ENCODE results near the gene SURF2.
"Not testable (repeated sequence)": the region's sequence is repeated elsewhere in the genome, so short reads cannot be mapped to it uniquely, and the experiment has no call there.

SURF2 gene

DNA sequence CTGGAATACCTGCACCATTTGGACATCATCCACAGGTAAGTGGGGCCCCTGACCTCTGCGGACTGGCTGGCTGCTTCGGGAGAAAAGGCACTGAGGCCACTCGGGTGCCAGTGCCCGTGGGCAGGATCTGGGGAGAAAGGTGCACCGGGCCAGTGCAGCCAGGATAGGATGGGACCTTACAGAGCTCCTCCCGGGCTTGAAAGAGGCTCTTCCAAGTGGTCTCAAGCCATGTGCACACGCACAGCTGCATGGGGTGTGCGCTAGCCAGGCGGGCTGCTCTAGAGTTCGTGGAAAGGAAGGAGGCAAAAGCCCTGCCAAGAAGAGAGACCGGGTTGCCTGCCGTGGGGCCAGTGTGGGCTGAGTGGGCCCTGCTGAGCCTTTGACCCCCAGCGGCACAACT lies 33.2 kb downstream of the SURF2 start:
- FAIRE-seq (no peak), DNase-seq (ENCODE audit: insufficient read length, low spot score) (no peak)
- TF ChIP-seq PAX5 (IDR thresholded peaks at IDR 0.05; ENCODE audit: insufficient read depth, low read length, severe bottlenecking) (no peak), POLR2AphosphoS5 (IDR thresholded peaks at IDR 0.05; ENCODE audit: low read depth, low read length) (no peak), POLR2A (IDR thresholded peaks at IDR 0.05; ENCODE audit: low read depth, low read length) (no peak), TAF1 (IDR thresholded peaks at IDR 0.05; ENCODE audit: low read depth, low read length) (no peak), POU2F2 (IDR thresholded peaks at IDR 0.05; ENCODE audit: low read depth, low read length) (no peak), SPI1 (IDR thresholded peaks at IDR 0.05; ENCODE audit: low read depth, low read length) (no peak)

DNA sequence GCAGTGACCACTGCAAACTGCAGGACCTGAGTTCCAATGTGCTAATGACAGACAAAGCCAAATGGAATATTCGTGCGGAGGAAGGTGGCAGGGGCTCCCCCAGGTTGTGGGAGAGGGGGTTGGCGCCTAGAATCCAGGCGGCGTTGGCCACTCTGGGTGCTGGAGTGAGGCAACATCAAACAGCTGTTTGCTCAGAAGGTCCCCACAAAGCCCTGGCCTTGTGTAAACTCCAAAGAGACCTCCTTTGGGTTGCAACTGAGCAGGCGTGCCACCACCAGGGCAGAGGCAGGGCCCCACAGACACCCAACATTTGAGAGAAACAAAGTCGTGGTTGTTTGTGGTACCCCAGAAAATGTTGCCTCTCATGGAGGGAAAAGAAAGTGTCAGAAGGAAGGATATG lies 34.4 kb downstream of the SURF2 start:
- no peak for FAIRE-seq
- DNase-seq (ENCODE audit: insufficient read length, low spot score) = no peak
- TF ChIP-seq TAF1 (IDR thresholded peaks at IDR 0.05; ENCODE audit: low read depth, low read length) (no peak), POLR2AphosphoS5 (IDR thresholded peaks at IDR 0.05; ENCODE audit: low read depth, low read length) (no peak), POLR2A (IDR thresholded peaks at IDR 0.05; ENCODE audit: low read depth, low read length) (no peak), POU2F2 (IDR thresholded peaks at IDR 0.05; ENCODE audit: low read depth, low read length) (no peak), SPI1 (IDR thresholded peaks at IDR 0.05; ENCODE audit: low read depth, low read length) (no peak)

DNA sequence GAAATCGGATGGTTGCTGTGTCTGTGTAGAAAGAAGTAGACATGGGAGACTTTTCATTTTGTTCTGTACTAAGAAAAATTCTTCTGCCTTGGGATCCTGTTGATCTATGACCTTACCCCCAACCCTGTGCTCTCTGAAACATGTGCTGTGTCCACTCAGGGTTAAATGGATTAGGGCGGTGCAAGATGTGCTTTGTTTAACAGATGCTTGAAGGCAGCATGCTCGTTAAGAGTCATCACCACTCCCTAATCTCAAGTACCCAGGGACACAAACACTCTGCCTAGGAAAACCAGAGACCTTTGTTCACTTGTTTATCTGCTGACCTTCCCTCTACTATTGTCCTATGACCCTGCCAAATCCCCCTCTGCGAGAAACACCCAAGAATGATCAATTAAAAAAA lies 35.1 kb downstream of the SURF2 start:
- not testable (repeated sequence) for DNase-seq (ENCODE audit: insufficient read length, low spot score); FAIRE-seq

DNA sequence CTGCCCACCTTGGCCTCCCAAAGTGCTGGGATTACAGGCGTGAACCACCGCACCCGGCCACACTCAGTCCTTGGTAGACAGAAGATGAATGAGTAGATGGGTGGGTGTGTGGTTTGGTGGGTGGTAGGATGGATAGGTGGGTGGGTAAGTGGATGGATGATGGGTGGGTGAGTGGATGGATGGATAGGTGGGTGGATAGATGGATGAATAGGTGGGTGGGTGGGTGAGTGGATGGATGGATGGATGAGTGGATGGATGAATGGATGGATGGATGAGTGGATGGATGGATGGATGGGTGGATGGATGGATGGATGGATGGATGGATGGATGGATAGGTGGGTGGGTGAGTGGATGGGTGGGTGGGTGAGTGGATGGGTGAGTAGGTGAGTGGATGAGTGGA lies 36.0 kb downstream of the SURF2 start:
- not testable (repeated sequence) for FAIRE-seq; DNase-seq (ENCODE audit: insufficient read length, low spot score)

DNA sequence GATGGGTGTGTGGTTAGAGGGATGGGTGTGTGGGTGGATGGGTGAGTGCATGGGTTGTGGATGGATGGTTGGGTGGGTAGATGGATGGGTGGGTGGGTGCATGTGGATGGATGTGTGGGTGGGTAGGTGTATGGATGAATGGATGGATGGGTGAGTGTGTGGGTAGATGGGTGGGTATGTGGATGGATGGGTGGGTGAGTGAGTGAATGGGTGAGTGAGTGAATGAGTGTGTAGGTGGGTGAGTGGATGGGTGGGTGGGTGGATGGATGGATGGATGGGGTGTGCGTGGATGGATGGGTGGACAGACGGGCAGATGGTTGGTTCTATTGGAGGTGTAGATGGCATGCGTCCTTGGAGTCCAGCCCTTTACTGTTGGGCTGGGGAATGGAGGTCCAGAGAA lies 37.0 kb downstream of the SURF2 start:
- no peak for TF ChIP-seq POLR2A (IDR thresholded peaks at IDR 0.05; ENCODE audit: low read depth, low read length)
- TF ChIP-seq POLR2AphosphoS5 (IDR thresholded peaks at IDR 0.05; ENCODE audit: low read depth, low read length) = no peak
- no peak for TF ChIP-seq SPI1 (IDR thresholded peaks at IDR 0.05; ENCODE audit: low read depth, low read length)
- no peak for TF ChIP-seq TAF1 (IDR thresholded peaks at IDR 0.05; ENCODE audit: low read depth, low read length)
- TF ChIP-seq PAX5 (IDR thresholded peaks at IDR 0.05; ENCODE audit: insufficient read depth, low read length, severe bottlenecking) = no peak
- TF ChIP-seq POU2F2 (IDR thresholded peaks at IDR 0.05; ENCODE audit: low read depth, low read length) = no peak
- DNase-seq (ENCODE audit: insufficient read length, low spot score) = no peak
- FAIRE-seq = no peak

DNA sequence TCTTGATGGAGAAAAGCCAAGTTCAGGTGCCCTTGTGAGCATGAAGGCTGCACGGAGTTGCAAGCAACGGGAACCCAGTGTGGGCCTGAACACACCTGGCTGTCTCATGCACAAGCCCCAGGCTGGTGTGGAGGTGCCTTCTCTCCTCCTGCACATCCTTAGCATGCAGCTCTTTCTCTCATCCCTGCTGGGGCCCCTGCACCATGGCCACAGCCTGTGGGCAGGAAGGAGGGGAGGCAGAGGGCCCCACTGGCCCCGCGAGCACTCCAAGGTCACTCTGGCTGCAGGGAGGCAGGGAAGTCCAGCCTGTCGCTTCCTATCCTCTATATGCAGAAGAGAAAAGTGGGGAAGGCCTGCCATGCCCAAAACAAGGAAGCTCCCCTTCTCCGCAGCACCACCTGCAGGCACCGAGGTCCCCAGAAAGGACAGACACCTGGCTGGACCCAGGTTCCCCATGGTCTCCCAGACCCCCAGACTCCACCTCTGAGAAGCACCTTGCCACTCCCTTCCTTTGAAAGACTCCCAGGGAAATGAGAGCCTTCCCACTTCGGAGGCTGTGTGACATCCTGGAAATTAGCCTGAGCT lies 38.4 kb downstream of the SURF2 start:
- FAIRE-seq (no peak), DNase-seq (ENCODE audit: insufficient read length, low spot score) (no peak)
- TF ChIP-seq POLR2A (IDR thresholded peaks at IDR 0.05; ENCODE audit: low read depth, low read length) (no peak), SPI1 (IDR thresholded peaks at IDR 0.05; ENCODE audit: low read depth, low read length) (no peak), PAX5 (IDR thresholded peaks at IDR 0.05; ENCODE audit: insufficient read depth, low read length, severe bottlenecking) (no peak), POLR2AphosphoS5 (IDR thresholded peaks at IDR 0.05; ENCODE audit: low read depth, low read length) (no peak), TAF1 (IDR thresholded peaks at IDR 0.05; ENCODE audit: low read depth, low read length) (no peak), POU2F2 (IDR thresholded peaks at IDR 0.05; ENCODE audit: low read depth, low read length) (no peak)

DNA sequence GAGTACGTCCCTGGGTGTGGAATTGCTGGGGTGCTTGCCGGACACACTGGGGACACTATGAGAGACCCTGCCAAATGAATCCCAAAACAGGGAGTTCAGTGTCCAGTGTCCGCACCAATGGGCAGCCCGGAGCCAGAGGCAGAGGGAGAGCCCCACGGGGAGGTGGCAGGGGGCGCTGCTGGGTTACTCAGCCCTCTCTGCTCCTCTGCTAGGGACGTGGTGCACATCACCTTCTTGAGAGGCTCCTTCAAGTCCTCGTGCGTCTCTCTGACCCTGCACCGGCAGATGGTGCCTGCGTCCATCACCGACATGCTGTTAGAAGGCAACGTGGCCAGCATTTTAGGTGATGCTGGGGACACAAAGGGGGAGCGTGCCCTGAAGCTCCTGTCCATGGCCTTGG lies 40.6 kb downstream of the SURF2 start:
- TF ChIP-seq TAF1 (IDR thresholded peaks at IDR 0.05; ENCODE audit: low read depth, low read length) (no peak), SPI1 (IDR thresholded peaks at IDR 0.05; ENCODE audit: low read depth, low read length) (no peak), POU2F2 (IDR thresholded peaks at IDR 0.05; ENCODE audit: low read depth, low read length) (no peak), POLR2A (IDR thresholded peaks at IDR 0.05; ENCODE audit: low read depth, low read length) (no peak), POLR2AphosphoS5 (IDR thresholded peaks at IDR 0.05; ENCODE audit: low read depth, low read length) (no peak), PAX5 (IDR thresholded peaks at IDR 0.05; ENCODE audit: insufficient read depth, low read length, severe bottlenecking) (no peak)
- no peak for DNase-seq (ENCODE audit: insufficient read length, low spot score)
- no peak for FAIRE-seq

DNA sequence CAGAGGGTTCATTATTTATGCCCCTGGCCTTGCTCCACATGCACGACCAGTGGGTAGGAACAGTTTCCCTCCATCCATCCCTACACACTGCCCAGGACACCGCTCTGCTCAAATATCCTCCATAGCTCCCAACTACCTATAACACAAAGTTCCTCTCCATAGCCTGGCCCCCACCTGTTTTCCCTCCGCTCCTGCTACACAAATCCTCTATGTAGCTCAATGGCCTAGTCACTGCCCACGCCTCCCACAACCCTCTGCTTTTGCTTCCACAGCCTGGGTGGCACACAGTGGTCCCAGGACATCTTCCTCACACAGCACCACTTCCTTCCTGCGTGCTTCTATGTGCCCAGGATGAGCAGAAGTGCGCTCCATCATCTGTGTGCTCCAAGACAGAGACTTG lies 41.0 kb downstream of the SURF2 start:
- FAIRE-seq (no peak), DNase-seq (ENCODE audit: insufficient read length, low spot score) (no peak)
- TF ChIP-seq PAX5 (IDR thresholded peaks at IDR 0.05; ENCODE audit: insufficient read depth, low read length, severe bottlenecking) = no peak
- TF ChIP-seq POU2F2 (IDR thresholded peaks at IDR 0.05; ENCODE audit: low read depth, low read length) = no peak
- TF ChIP-seq POLR2AphosphoS5 (IDR thresholded peaks at IDR 0.05; ENCODE audit: low read depth, low read length) = no peak
- TF ChIP-seq TAF1 (IDR thresholded peaks at IDR 0.05; ENCODE audit: low read depth, low read length) = no peak
- no peak for TF ChIP-seq SPI1 (IDR thresholded peaks at IDR 0.05; ENCODE audit: low read depth, low read length)
- TF ChIP-seq POLR2A (IDR thresholded peaks at IDR 0.05; ENCODE audit: low read depth, low read length) = no peak

DNA sequence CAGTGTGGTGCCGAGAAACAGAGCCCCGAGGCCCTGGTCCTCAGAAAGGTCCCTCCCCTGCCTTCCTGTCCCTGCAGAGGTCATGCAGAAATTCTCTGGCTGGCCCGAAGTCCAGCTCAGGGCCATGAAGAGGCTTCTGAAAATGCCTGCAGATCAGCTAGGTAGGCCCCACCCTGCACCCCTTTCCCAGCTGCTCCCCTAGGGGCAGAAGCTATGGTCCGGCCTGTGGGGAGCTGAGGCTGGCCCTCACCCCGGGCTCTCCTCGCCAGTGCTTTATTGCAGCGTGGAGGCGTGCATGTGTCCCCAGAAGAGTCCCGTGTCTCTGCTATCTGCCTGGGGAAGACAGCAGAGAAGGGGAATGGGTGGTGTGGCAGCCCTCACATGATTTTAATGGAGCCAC lies 41.5 kb downstream of the SURF2 start:
- TF ChIP-seq PAX5 (IDR thresholded peaks at IDR 0.05; ENCODE audit: insufficient read depth, low read length, severe bottlenecking) (no peak), SPI1 (IDR thresholded peaks at IDR 0.05; ENCODE audit: low read depth, low read length) (no peak), TAF1 (IDR thresholded peaks at IDR 0.05; ENCODE audit: low read depth, low read length) (no peak), POU2F2 (IDR thresholded peaks at IDR 0.05; ENCODE audit: low read depth, low read length) (no peak), POLR2AphosphoS5 (IDR thresholded peaks at IDR 0.05; ENCODE audit: low read depth, low read length) (no peak), POLR2A (IDR thresholded peaks at IDR 0.05; ENCODE audit: low read depth, low read length) (no peak)
- FAIRE-seq = no peak
- no peak for DNase-seq (ENCODE audit: insufficient read length, low spot score)

DNA sequence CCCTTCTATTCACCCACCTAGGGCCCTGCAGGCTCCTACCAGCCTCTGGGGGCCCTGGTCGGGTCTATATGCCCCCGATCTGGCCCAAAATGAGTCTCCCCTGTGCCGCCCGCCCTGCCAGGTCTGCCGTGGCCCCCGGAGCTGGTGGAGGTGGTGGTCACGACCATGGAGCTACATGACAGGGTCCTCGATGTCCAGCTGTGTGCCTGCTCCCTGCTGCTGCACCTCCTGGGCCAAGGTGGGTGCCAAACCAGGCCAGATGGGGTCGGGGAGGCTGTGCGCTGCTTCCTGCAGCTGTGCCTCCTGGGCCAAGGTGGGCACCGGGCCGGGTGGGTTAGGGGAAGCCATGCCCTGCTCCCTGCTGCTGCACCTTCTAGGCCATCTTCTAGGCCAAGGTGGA lies 43.9 kb downstream of the SURF2 start:
- no peak for FAIRE-seq
- TF ChIP-seq POLR2A (IDR thresholded peaks at IDR 0.05; ENCODE audit: low read depth, low read length) (peak; percentile 24; the same call in 1 of the 2 replicates), TAF1 (IDR thresholded peaks at IDR 0.05; ENCODE audit: low read depth, low read length) (no peak)
- DNase-seq (ENCODE audit: insufficient read length, low spot score) = no peak

DNA sequence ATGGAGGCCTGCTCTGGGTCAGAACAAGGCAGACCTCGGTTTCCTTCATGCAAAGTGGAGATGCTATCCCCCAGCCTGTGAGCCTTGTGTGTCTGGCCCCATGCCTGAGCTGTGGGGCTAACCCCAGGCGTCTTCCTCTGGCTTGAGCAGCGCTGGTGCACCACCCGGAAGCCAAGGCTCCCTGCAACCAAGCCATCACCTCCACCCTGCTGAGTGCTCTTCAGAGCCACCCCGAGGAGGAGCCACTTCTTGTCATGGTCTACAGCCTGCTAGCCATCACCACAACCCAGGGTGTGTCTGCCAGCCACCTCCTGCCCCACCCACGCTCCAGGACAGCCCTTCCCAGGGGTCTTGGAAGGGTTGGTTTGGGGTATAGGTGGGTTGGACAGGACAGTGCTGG lies 45.2 kb downstream of the SURF2 start:
- DNase-seq (ENCODE audit: insufficient read length, low spot score) (no peak), FAIRE-seq (no peak)
- no peak for TF ChIP-seq PAX5 (IDR thresholded peaks at IDR 0.05; ENCODE audit: insufficient read depth, low read length, severe bottlenecking)
- 0 out of 2 replicates have a peak, but pooled peaks have one; percentile 13 for TF ChIP-seq POLR2AphosphoS5 (IDR thresholded peaks at IDR 0.05; ENCODE audit: low read depth, low read length)
- TF ChIP-seq POU2F2 (IDR thresholded peaks at IDR 0.05; ENCODE audit: low read depth, low read length) = no peak
